Astrocyte of the spinal cord (primary cell): Measurements from ENCODE around the gene HAGHL.

Source experiments
- DNase-seq: peaks from one replicate; pipeline ENCODE4 v3.0.0; 2011; ENCODE audit warnings: low read depth, low spot score
- H3K4me3 ChIP-seq: 2 replicates; pipeline ENCODE4 v1.5.1; 2011; ENCODE audit warnings: low read depth, mild to moderate bottlenecking, low read length, moderate library complexity
- in situ Hi-C: cut with HindIII; loops from 2 replicates; pipeline ENCODE4 v1.10.0; 2017; ENCODE audit warnings: low sequenced_read_pairs
- TF ChIP-seq, protein P1 (sequence below): IDR thresholded peaks from 2 replicates; pipeline ENCODE4 v1.5.1; 2012; ENCODE audit warnings: low read depth, mild to moderate bottlenecking, low read length, inconsistent platforms

The HAGHL gene

DNA sequence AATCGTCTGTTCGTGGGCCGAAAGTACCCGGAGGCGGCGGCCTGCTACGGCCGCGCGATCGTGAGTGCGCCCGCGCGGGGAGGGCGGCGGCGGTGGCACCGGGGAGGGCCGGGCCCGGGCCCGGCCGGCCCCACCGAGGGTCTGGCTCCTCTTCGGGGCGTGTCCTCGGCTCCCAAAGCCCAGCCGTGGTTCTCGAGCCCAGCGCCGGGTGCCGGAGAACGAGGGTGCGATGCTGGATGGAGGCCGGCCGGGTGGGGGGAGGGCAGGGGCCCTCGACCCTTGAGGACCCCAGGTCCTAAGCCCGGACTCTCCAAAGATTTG, 46.3 kb upstream of the HAGHL start:
- TF ChIP-seq, protein P1, sequence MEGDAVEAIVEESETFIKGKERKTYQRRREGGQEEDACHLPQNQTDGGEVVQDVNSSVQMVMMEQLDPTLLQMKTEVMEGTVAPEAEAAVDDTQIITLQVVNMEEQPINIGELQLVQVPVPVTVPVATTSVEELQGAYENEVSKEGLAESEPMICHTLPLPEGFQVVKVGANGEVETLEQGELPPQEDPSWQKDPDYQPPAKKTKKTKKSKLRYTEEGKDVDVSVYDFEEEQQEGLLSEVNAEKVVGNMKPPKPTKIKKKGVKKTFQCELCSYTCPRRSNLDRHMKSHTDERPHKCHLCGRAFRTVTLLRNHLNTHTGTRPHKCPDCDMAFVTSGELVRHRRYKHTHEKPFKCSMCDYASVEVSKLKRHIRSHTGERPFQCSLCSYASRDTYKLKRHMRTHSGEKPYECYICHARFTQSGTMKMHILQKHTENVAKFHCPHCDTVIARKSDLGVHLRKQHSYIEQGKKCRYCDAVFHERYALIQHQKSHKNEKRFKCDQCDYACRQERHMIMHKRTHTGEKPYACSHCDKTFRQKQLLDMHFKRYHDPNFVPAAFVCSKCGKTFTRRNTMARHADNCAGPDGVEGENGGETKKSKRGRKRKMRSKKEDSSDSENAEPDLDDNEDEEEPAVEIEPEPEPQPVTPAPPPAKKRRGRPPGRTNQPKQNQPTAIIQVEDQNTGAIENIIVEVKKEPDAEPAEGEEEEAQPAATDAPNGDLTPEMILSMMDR: no peak
- no peak for DNase-seq
- in situ Hi-C loops: no loop called here
- H3K4me3 ChIP-seq: peak overlapping the region; percentile 75

DNA sequence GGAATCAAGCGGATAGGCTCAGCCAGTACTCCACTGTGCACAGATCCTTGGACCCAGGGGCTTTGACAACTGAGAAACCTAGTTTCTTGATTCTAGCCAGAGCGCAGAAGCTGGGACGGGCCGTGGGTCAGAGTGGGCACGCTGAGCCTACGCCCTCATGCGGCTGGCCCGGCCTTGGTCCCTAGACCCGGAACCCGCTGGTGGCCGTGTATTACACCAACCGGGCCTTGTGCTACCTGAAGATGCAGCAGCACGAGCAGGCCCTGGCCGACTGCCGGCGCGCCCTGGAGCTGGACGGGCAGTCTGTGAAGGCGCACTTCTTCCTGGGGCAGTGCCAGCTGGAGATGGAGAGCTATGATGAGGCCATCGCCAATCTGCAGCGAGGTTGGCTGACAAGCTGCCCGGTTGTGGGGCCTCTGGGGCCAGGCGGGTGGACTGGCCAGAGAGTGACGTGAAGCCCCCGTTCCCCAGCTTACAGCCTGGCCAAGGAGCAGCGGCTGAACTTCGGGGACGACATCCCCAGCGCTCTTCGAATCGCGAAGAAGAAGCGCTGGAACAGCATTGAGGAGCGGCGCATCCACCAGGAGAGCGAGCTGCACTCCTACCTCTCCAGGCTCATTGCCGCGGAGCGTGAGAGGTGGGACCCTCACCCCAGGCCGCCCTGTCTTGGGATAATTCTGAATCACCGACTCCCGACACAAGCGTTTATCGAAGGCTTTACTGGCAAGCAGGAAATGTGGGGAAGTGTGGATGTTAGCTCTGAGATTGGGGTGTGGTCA, 45.8 kb upstream of the HAGHL start:
- in situ Hi-C loops: no loop called here
- DNase-seq: peak; percentile 40
- TF ChIP-seq, protein P1: no peak
- H3K4me3 ChIP-seq: peak overlapping the region; percentile 75

- TF ChIP-seq, protein P1: no peak
- H3K4me3 ChIP-seq: peak overlapping the region; percentile 75
- peak; percentile 19 for DNase-seq
- in situ Hi-C loops: no loop called here
Measured at GRCh38 chr16:681746-682427, 45.0 kb upstream of the HAGHL start.

DNA sequence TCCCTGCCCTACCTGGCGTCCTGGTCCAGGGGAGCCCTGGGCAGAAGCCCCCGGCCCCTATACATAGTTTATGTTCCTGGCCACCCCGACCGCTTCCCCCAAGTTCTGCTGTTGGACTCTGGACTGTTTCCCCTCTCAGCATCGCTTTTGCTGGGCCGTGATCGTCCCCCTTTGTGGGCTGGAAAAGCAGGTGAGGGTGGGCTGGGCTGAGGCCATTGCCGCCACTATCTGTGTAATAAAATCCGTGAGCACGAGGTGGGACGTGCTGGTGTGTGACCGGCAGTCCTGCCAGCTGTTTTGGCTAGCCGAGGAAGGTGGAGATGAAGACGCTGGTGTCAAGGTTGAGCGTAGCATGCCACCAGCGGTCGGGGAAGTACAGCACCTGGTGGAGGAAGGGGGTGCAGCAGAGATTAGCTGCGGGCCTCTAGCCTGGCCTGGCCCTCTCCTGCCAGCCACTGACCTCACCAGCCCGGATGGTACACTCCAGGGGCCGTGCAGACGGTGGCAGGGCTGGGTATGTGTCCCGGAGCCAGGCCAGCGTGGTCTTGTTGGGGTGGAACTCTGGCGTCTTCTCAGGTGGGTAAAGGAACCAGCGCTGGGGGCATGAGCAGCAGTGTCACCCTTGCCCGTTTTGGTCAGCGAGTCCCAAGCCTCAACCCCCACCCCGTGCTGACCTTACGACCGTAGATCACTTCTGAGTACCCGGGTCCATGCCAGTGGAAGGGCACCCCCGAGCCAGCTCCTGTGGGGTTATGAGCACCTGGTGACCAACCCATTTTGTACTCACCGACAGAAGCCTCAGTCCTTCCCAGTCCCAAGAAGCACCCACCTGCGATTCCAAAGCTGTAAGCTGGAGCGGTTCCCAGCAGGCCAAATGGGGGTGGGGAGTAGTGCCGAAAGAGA, 44.2 kb upstream of the HAGHL start:
- in situ Hi-C loops: no loop called here
- TF ChIP-seq, protein P1: no peak
- no peak for DNase-seq
- peak overlapping the region; percentile 48 for H3K4me3 ChIP-seq

GRCh38 chr16:683396-684070, 43.4 kb upstream of the HAGHL start:
- TF ChIP-seq, protein P1: no peak
- no peak for DNase-seq
- in situ Hi-C loops: no loop called here
- H3K4me3 ChIP-seq: peak overlapping the region; percentile 48
